Superior temporal gyrus (tissue), 1 donor: ENCODE measurements around the gene AGTR1.
"Not testable (repeated sequence)": the region's sequence is repeated elsewhere in the genome, so short reads cannot be mapped to it uniquely, and the experiment has no call there.

ENCODE experiments used
- DNase-seq: peaks from one replicate; pipeline ENCODE4 v3.0.0-alpha.2; 2016; ENCODE audit errors: extremely low spot score

Gene AGTR1

DNA sequence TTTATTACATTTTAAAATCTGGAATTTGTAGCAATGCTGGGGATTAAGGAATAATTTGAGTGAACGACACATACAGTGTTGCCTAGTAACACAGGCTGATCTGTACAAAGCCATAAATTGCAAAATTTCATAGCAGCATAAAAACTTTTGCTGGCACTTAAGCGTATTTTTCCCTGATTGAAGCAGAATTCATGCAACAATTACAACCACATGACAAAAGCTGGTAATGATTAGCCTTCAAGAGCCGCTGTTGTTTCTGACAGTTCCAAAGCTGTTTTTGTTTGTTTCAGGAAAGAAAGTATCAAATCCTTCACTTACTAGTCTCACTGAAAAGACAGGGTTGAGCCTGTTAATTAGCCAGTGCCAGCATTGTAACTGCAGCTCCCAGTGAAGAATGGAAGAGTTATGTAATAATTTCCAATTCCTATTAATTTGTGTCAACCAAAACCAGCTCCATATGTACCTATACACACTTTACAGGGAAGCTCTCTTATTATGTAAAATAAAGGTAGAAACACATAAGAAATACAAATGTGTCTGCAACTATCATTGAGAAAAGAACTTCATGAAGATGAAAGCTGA is 60.7 kb downstream of the AGTR1 start:
- DNase-seq = peak; percentile 29

GRCh38 chr3:148759430-148759829 is 61.7 kb downstream of the AGTR1 start:
- DNase-seq = no peak

GRCh38 chr3:148763156-148763680 is 65.5 kb downstream of the AGTR1 start:
- DNase-seq = no peak

DNA sequence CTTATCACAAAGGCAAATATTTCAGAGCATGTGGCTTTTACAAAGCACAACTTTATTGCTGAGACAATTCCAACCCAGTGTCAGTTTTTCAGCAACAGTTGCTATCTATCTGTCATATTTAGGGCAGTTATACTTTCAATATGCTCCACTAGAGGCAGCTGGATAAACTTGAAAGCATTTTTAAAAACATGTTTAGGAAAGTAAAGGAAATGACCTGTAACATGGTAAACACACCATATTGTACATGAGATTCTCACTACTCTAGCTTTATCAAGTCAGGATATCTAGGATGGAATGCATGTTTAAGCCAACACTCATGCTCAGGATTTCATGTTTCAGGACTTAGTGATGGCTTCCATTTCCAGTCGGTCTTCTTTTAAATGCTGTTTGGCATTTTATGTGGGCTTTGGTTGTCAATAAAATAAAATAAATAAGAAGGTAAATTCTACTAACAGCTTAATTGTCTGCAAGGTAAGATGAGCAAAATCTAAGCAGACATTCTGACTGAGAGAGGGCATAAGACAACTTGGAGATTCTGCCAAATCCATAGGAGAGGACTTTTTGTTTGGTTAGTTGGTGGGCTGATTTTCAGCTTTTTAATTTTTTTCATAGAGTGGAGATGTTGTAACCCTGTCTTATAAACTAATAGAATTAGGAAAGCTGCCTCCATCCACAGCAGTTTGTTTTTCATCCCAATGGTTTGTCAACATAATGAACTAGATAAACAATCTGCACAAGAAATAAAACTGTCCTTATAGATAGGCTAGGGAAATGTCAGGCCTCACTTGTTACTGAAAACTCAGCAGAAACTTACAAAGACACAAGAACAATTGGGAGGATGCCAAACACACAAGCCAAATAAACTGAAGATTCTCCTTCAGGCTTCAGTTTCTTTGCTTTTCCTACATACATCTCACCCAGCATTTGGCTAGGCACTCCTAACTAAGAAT is 66.6 kb downstream of the AGTR1 start:
- DNase-seq = no peak

GRCh38 chr3:148772361-148772760 is 74.7 kb downstream of the AGTR1 start:
- no peak for DNase-seq

DNA sequence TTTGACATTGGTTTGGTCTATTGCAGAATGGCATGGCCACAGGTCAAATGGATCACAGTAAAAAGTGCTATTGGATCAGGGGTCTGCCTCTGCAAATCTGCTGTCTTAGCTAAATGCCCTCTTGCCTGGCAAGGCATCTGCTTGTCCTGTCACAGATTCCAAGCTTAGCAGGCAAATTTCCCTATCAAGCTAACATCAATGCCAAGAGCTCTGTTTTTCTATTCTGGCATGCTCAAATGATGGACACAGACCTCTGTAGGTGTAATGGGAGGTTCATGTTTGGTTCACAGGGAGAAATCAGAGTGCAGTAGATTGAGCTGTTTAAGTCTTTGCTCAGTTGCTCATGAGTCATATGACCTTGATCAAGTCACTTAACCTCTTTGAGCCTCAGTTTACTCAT is 75.1 kb downstream of the AGTR1 start:
- DNase-seq = no peak

DNA sequence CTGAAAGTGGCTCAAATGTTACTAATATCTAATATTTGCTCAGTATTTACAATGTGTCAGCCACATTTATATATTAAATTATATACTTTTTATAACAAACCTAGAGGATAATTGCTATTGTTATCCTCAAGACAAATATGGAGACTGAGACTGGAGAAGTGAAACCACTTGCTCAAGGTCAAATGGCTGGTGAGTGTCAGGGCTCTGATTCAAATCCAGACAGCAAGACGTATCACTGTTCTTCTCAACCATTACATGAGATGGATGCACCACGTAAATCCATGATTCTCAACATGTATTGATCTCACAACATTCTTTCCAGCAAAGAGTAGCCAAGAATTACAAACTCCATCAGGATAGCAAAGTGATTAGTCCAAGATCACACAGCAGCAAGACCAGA is 76.1 kb downstream of the AGTR1 start:
- no peak for DNase-seq

GRCh38 chr3:148778926-148779325 is 81.2 kb downstream of the AGTR1 start:
- DNase-seq = no peak

DNA sequence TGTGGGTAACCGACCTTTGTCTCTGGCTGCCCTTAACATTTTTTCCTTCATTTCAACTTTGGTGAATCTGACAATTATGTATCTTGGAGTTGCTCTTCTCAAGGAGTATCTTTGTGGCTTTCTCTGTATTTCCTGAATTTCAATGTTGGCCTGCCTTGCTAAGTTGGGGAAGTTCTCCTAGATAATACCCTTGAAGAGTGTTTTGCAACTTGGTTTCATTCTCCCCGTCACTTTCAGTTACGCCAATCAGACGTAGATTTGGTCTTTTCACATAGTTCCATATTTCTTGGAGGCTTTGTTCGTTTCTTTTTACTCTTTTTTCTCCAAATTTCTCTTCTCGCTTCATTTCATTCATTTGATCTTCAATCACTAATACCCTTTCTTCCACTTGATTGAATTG is 87.3 kb downstream of the AGTR1 start:
- not testable (repeated sequence) for DNase-seq

- not testable (repeated sequence) for DNase-seq
Measured at GRCh38 chr3:148786159-148786558, 88.5 kb downstream of the AGTR1 start.

- peak; percentile 35 for DNase-seq
Measured at GRCh38 chr3:148789146-148789545, 91.4 kb downstream of the AGTR1 start.

GRCh38 chr3:148789906-148790305 is 92.2 kb downstream of the AGTR1 start:
- DNase-seq = peak; percentile 39

- DNase-seq = no peak
Measured at GRCh38 chr3:148790370-148790769, 92.7 kb downstream of the AGTR1 start.

DNA sequence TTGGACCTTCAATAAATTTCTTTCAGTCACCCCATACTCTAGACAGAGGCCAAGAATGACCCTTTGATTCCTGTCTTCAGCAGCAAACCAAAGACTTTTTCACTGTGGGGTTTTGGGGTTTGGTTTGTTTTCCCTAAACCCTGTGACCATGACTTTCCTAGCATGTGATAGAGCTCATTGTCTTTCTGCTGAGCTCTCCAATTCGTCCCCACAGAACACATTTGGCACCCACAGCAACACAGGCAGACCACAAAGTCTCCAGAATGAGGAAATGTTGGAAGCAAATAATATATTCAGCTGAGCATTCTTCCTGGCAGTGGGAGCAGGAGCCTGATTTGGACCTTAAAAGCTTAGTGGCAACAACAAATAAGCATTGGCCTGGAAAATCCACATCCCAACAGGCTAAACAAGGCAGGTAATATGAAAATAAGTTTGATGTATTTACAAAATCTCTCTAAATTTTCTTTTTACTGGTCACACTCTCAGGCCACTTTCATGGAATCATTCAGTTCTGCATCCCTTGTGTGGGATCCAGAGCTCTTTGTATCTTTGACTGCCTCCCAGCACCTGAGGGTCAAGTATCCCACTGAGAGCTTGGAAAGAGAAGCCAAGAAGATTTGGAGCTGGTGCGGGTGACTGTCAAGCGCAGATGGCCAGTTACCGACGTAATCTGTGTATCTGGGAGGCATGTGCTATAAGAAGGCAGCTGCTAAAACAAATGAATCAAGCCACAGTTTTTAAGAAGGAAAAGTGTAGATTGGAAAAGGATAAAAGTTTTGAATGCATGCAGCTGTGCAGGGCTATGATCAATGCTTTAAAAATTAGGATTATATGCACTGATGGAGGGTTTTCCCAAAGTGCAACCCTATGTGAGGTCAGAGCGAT is 93.4 kb downstream of the AGTR1 start:
- DNase-seq = peak; percentile 95

GRCh38 chr3:148791920-148792319 is 94.2 kb downstream of the AGTR1 start:
- DNase-seq = no peak

- DNase-seq = peak; percentile 52
Measured at GRCh38 chr3:148792516-148792915, 94.8 kb downstream of the AGTR1 start.
